Measurements from ENCODE around the gene HYDIN. TPM values are rescaled to one million over a fixed set of nuclear protein-coding genes. Genes with fewer than 3 reads are reported as not detected.

Gene HYDIN
- total and polyA plus RNA-seq, 12 donors = 0.26 to 5.1 (median 1.6) TPM

- DNase-seq = no peak
- Histone ChIP-seq H3K36me3 (replicated peaks in 1 of 2) (no peaks in the 10 kb centered on the region), H3K4me3 (no peak overlapping the region), H3K9me3 (replicated peaks in 1 of 3) (no peaks in the 10 kb centered on the region), H3K27me3 (no peaks in the 10 kb centered on the region), H3K27ac (no peak overlapping the region), H3K4me1 (replicated peaks in 1 of 2) (no peaks in the 10 kb centered on the region)
- intact Hi-C loops (cut with DNase I) = loop anchor here in 1 of 2 donors (5.0 kb wide), 1 partner anchor 97 kb away; no protein-coding TSS in a partner anchor
- TF ChIP-seq CTCF (IDR thresholded peaks at IDR 0.05) (peak in 2 of 6 experiments; percentile 33 to 45), POLR2A (IDR thresholded peaks at IDR 0.05) (no peak)
- WGBS, 4 donors = 24 to 53% (median 46%) methylated on average over 1 of the region's 1 CpG
These were observed 15.7 kb downstream of the HYDIN start for GRCh38 chr16:71214746-71215381.

GRCh38 chr16:71205482-71206131, 24.9 kb downstream of the HYDIN start:
- Histone ChIP-seq H3K9me3 (replicated peaks in 1 of 3) (no peaks in the 10 kb centered on the region), H3K27ac (no peak overlapping the region), H3K4me1 (replicated peaks in 1 of 2) (no peaks in the 10 kb centered on the region), H3K36me3 (replicated peaks in 1 of 2) (no peaks in the 10 kb centered on the region), H3K27me3 (no peaks in the 10 kb centered on the region), H3K4me3 (no peak overlapping the region)
- intact Hi-C loops (cut with DNase I) = no loop called here
- WGBS, 4 donors = 64 to 79% (median 72%) methylated on average over 2 to 3 of the region's 3 CpGs
- no peak for TF ChIP-seq POLR2A (IDR thresholded peaks at IDR 0.05)
- peak in 2 of 7 donors; percentile 1 to 24 for DNase-seq

- 69 to 83% (median 79%) methylated on average over 2 of the region's 2 CpGs for WGBS, 4 donors
- Histone ChIP-seq H3K27ac (no peak overlapping the region), H3K4me1 (replicated peaks in 1 of 2) (no peaks in the 10 kb centered on the region), H3K36me3 (replicated peaks in 1 of 2) (no peaks in the 10 kb centered on the region), H3K27me3 (no peaks in the 10 kb centered on the region), H3K4me3 (no peak overlapping the region), H3K9me3 (replicated peaks in 1 of 3) (no peaks in the 10 kb centered on the region)
- intact Hi-C loops (cut with DNase I) = no loop called here
- TF ChIP-seq CTCF (IDR thresholded peaks at IDR 0.05) = no peak
- no peak for TF ChIP-seq POLR2A (IDR thresholded peaks at IDR 0.05)
- DNase-seq = no peak
These were observed 26.9 kb downstream of the HYDIN start for GRCh38 chr16:71203631-71204030.

GRCh38 chr16:71201556-71201955, 29.0 kb downstream of the HYDIN start:
- TF ChIP-seq POLR2A (IDR thresholded peaks at IDR 0.05) (no peak), CTCF (IDR thresholded peaks at IDR 0.05) (no peak)
- no peaks in the 10 kb centered on the region for H3K9me3 ChIP-seq (replicated peaks in 1 of 3)
- no peaks in the 10 kb centered on the region for H3K27me3 ChIP-seq
- H3K4me3 ChIP-seq = no peak overlapping the region
- H3K4me1 ChIP-seq (replicated peaks in 1 of 2) = no peaks in the 10 kb centered on the region
- 29 to 46% (median 43%) methylated on average over 2 of the region's 2 CpGs for WGBS, 4 donors
- DNase-seq = no peak
- no peaks in the 10 kb centered on the region for H3K36me3 ChIP-seq (replicated peaks in 1 of 2)
- intact Hi-C loops (cut with DNase I) = no loop called here
- no peak overlapping the region for H3K27ac ChIP-seq

Measured in adrenal gland (tissue), 12 donors.